GM20431 (cell line): Measurements from ENCODE around the gene TMEM221.
"Not testable (repeated sequence)": the region's sequence is repeated elsewhere in the genome, so short reads cannot be mapped to it uniquely, and the experiment has no call there.

ENCODE experiments used
- in situ Hi-C: fragments of 300-500 bp; cut with MseI, MboI; formaldehyde crosslinking; loops from one replicate; pipeline ENCODE4 v1.15.0; 2020; ENCODE audit warnings: low sequenced_read_pairs; ENCODE audit not compliant: unreplicated experiment

Gene TMEM221

GRCh38 chr19:17475011-17475540 lies 26.6 kb upstream of the TMEM221 start:
- in situ Hi-C loops: not testable (repeated sequence)

- in situ Hi-C loops: no loop called here
Observed at GRCh38 chr19:17473041-17473440, 24.6 kb upstream of the TMEM221 start.

GRCh38 chr19:17471410-17472125 lies 23.1 kb upstream of the TMEM221 start:
- in situ Hi-C loops: no loop called here

DNA sequence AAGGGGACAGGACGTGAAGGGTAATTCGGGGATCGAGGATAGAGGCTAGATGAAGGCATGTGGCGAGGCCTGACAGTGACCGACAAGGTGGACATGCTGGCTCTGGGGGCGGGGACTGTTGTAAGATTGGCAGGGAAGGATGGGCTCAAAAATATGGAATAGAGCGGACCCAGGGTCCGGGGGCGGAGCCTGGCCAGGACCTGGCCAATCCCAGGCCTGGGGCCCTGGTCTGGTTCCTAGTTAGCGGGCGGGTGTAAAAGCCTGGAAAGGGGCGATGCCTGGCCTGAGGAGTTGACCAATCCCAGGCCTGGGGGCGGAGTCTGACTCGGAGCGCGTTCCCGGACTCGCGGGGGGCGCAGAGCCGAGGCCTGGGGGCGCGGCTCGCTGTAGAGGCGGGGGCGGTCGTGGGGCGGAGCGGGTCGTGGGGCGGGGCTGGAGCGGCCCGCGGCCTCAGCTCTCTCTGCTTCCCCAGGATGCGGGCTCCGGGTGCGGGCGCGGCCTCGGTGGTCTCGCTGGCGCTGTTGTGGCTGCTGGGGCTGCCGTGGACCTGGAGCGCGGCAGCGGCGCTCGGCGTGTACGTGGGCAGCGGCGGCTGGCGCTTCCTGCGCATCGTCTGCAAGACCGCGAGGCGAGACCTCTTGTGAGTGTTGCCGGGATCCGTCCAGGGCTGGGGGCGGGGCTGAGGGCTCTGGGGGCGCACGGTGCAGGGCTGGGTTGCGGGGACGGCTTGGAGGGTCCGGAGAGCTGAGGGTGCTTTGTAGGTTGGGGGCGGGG lies 21.8 kb upstream of the TMEM221 start, which contains the start of gene SLC27A1:
TSS of gene SLC27A1 (plus strand) at position 457 of the 774 bp plus-strand sequence. CDS start at position 474, 17 bp downstream.
- in situ Hi-C loops: no loop called here

DNA sequence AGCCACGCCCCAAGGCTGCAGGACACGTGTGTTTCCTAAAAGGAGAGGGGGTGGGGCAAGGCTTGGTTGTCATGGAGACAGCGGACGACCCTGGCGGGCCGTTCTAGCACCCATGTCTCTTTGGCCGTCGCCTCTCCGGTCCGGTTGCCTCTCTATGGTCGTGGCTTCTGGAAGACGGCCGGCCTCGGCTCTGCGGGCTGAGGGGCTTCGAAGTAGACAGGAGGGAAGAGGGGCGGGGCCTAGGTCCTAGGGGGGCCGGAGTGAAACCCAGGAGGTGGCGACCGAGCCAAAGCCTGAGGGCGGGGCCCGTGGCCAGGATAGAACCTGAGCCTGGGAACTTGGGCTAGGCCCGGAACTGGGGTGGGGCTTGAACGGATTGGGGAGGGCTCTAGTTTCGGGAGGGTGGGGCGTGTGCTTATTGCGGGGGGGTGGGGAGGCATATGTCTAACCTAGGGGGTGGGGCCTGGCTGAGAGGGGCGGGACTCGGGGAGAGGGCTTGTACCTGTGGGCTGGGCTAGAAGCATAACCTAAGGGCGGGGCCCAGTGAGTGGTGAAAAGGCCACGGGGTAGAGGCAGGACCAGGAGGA lies 21.1 kb upstream of the TMEM221 start:
- in situ Hi-C loops: no loop called here

GRCh38 chr19:17469092-17469480 lies 20.6 kb upstream of the TMEM221 start:
- in situ Hi-C loops: no loop called here

DNA sequence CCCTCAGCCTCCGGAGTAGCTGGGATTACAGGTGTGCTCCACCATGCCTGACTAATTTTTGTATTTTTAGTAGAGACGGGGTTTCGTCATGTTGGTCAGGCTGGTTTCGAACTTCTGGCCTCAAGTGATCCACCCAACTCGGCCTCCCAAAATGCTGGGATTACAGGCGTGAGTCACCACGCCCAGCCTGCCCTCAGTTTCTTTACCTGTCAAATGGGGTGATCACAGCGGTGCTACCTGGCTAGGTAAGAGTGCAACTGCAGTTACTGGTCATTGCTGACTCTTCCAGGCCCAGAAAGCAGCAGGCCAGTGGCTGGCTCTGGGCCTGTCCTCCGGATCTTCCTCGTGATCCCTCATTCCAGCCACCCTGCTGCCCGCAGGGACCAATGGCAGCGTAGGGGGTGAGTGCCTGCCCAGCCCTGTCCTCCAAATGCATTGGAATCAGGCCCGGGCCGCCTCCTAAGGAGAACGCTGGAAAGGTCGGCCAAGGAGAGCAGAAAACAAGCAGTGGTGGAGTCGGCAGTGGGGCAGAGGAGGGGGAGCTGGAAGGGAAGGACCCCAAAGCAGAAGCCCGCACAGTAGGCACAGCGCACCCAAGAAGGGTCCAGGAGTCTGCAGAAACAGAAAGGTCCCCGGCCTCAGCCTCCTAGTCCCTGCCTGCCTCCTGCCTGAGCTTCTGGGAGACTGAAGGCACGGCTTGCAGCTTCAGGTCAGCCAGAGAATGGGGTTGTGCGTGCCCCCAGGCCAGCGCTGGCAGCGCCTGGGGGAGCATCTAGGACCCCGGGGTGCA lies 20.0 kb upstream of the TMEM221 start:
- in situ Hi-C loops: no loop called here

- in situ Hi-C loops: no loop called here
Observed at GRCh38 chr19:17467471-17468301, 19.2 kb upstream of the TMEM221 start.

- in situ Hi-C loops: no loop called here
Observed at GRCh38 chr19:17466487-17466850, 18.0 kb upstream of the TMEM221 start.

- in situ Hi-C loops: no loop called here
Observed at GRCh38 chr19:17460372-17461230, 12.1 kb upstream of the TMEM221 start, which contains the start of gene NXNL1. Gene NXNL1 (minus strand): TSS chr19:17460926. CDS start chr19:17460869, 57 bp downstream.

- in situ Hi-C loops: no loop called here
Observed at GRCh38 chr19:17458970-17459369, 10.5 kb upstream of the TMEM221 start.

GRCh38 chr19:17457616-17458015 lies 9.1 kb upstream of the TMEM221 start:
- in situ Hi-C loops: no loop called here

DNA sequence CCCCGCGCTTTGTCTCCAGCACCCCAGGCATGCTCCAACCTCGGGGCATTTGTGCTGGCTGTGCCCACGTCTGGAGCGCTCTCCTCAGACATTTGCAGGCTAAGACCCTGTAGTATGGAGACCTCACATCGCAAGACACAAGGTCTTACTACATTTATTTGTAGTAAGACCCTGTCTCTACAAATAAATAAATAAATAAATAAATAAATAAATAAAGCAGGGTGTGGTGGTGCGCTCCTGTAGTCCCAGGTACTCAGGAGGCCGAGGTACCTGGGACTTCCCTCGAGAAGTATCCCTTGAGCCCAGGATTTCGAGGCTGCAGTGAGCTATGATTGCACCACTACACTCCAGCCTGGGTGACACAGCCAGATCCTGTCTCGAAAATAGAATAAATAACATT lies 7.7 kb upstream of the TMEM221 start:
- in situ Hi-C loops: no loop called here

DNA sequence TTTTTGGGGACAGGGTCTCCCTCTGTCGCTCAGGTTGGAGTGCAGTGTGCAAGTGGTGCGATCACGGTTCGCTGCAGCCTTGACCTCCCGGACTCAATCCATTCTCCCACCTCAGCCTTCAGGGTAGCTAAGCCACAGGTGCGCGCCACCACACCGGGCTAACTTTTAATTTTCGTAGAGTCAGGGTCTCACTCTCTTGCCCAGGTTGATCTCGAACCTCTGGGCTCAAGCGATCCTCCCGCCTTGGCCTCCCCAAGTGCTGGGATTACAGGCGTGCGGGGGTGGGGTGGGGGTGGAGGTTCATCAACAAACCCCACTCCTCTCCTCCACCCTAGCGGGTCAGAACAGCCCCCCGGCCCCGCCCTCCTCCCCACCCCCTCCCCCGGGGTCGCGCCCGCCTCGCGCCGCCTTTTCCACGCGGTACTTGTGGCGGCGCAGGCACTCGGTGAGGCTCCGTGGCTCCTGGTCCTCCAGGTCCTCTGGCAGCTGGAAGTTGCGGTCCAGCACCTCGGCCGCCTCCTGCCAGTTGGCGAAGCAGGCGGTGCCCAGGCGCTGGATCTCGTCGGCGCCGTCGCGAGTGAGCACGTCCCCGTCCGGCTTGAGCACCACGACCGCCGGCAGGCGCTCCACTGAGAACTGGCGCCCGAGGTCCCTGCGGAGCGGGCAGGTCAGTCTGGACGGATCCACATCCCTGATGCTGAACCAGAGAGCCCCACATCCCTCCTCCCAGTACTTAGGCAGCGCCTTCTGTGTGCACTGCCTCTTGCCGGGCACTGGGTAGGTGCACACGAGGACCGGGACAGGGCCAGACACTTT lies 7.0 kb upstream of the TMEM221 start:
- in situ Hi-C loops: no loop called here

DNA sequence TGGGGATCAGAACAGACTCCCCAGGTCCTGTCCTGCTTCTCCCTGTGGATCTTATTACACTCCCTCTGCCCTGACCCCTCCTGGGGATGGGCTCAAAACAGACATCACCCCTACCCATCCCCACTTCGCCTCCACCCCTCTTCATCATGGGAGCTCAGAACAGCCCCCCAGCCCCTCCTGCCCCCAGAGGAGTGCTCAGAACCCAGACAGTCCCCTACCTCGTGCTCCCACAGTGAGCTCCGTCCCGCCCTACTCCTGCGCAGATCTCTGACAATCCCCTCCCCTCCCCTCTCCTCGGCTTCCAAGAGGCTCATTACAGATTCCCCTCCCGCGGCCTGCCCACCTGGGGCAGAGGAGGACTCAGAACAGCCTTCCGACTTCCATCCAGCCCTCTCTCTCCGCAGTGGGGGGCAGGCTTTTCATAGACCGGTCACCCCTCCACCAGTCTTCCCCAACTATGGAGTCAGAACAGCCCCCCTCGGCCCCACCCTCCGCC lies 6.2 kb upstream of the TMEM221 start:
- in situ Hi-C loops: no loop called here

DNA sequence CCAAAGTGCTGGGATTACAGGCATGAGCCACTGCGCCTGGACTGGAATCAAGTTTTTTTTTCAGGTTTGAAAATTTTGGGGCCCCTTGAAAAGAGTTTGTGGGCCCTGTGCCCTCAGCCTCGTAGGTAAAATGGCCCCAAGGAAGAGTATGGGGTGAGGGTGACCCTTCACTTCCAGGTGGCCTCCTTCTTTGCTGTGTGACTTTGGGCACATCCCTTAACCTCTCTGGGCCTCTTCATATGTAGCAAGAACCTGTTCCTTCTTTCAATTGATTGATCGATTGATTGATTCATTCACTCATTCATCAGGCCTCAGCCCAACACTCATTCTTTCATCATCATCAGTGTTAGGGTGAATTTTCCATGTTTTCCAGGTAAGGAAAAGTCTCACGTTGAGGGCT lies 3.4 kb upstream of the TMEM221 start:
- in situ Hi-C loops: no loop called here
